Measurements from ENCODE around the gene LHCGR. TPM values are rescaled to one million over a fixed set of nuclear protein-coding genes. Genes with fewer than 3 reads are reported as not detected.
A peak's percentile ranks its signal among the peaks of the same experiment; 100 is the strongest.

LHCGR gene
- total and polyA plus RNA-seq, 2 experiments from 2014 or later = 0.45 to 0.66 TPM

DNA sequence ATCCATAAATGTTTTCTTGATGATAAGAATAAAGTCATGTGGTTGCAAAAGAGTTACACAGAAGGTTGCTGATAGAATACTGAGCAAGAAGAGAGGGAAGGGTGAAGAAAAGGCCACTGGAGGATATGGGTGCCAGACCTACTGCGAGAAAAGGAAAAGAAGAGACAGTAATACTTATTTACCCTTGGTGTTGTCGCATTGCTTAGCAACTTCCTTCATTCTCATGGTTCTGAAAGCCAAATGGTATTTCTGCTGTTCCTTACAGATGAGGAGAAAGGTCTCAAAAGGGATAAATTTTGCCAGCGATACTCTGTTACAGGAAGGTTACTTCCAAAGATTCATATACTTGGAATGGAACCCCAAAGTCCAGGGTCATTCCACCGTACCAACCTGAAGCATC is 62.5 kb downstream of the LHCGR start (continued):
- TF ChIP-seq, protein P1, sequence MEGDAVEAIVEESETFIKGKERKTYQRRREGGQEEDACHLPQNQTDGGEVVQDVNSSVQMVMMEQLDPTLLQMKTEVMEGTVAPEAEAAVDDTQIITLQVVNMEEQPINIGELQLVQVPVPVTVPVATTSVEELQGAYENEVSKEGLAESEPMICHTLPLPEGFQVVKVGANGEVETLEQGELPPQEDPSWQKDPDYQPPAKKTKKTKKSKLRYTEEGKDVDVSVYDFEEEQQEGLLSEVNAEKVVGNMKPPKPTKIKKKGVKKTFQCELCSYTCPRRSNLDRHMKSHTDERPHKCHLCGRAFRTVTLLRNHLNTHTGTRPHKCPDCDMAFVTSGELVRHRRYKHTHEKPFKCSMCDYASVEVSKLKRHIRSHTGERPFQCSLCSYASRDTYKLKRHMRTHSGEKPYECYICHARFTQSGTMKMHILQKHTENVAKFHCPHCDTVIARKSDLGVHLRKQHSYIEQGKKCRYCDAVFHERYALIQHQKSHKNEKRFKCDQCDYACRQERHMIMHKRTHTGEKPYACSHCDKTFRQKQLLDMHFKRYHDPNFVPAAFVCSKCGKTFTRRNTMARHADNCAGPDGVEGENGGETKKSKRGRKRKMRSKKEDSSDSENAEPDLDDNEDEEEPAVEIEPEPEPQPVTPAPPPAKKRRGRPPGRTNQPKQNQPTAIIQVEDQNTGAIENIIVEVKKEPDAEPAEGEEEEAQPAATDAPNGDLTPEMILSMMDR (conservative IDR thresholded peaks at IDR 0.05; ENCODE audit: low read depth in 2 of 2) = no peak
- no peak for TF ChIP-seq NANOG (IDR thresholded peaks at IDR 0.05; ENCODE audit: borderline replicate concordance)
- no peak for TF ChIP-seq JUNB (IDR thresholded peaks at IDR 0.05; ENCODE audit: unreplicated experiment)
- TF ChIP-seq, protein P2, sequence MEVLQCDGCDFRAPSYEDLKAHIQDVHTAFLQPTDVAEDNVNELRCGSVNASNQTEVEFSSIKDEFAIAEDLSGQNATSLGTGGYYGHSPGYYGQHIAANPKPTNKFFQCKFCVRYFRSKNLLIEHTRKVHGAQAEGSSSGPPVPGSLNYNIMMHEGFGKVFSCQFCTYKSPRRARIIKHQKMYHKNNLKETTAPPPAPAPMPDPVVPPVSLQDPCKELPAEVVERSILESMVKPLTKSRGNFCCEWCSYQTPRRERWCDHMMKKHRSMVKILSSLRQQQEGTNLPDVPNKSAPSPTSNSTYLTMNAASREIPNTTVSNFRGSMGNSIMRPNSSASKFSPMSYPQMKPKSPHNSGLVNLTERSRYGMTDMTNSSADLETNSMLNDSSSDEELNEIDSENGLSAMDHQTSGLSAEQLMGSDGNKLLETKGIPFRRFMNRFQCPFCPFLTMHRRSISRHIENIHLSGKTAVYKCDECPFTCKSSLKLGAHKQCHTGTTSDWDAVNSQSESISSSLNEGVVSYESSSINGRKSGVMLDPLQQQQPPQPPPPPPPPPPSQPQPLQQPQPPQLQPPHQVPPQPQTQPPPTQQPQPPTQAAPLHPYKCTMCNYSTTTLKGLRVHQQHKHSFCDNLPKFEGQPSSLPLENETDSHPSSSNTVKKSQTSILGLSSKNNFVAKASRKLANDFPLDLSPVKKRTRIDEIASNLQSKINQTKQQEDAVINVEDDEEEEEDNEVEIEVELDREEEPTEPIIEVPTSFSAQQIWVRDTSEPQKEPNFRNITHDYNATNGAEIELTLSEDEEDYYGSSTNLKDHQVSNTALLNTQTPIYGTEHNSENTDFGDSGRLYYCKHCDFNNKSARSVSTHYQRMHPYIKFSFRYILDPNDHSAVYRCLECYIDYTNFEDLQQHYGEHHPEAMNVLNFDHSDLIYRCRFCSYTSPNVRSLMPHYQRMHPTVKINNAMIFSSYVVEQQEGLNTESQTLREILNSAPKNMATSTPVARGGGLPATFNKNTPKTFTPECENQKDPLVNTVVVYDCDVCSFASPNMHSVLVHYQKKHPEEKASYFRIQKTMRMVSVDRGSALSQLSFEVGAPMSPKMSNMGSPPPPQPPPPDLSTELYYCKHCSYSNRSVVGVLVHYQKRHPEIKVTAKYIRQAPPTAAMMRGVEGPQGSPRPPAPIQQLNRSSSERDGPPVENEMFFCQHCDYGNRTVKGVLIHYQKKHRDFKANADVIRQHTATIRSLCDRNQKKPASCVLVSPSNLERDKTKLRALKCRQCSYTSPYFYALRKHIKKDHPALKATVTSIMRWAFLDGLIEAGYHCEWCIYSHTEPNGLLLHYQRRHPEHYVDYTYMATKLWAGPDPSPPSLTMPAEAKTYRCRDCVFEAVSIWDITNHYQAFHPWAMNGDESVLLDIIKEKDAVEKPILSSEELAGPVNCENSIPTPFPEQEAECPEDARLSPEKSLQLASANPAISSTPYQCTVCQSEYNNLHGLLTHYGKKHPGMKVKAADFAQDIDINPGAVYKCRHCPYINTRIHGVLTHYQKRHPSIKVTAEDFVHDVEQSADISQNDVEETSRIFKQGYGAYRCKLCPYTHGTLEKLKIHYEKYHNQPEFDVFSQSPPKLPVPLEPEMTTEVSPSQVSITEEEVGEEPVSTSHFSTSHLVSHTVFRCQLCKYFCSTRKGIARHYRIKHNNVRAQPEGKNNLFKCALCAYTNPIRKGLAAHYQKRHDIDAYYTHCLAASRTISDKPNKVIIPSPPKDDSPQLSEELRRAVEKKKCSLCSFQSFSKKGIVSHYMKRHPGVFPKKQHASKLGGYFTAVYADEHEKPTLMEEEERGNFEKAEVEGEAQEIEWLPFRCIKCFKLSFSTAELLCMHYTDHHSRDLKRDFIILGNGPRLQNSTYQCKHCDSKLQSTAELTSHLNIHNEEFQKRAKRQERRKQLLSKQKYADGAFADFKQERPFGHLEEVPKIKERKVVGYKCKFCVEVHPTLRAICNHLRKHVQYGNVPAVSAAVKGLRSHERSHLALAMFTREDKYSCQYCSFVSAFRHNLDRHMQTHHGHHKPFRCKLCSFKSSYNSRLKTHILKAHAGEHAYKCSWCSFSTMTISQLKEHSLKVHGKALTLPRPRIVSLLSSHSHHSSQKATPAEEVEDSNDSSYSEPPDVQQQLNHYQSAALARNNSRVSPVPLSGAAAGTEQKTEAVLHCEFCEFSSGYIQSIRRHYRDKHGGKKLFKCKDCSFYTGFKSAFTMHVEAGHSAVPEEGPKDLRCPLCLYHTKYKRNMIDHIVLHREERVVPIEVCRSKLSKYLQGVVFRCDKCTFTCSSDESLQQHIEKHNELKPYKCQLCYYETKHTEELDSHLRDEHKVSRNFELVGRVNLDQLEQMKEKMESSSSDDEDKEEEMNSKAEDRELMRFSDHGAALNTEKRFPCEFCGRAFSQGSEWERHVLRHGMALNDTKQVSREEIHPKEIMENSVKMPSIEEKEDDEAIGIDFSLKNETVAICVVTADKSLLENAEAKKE (CRISPR knock-in tag; IDR thresholded peaks at IDR 0.05) = no peak
- no peak for TF ChIP-seq EZH2 (IDR thresholded peaks at IDR 0.05; ENCODE audit: low read depth, unreplicated experiment)
- TF ChIP-seq ZNF114 (CRISPR knock-in tag; IDR thresholded peaks at IDR 0.05) = no peak

DNA sequence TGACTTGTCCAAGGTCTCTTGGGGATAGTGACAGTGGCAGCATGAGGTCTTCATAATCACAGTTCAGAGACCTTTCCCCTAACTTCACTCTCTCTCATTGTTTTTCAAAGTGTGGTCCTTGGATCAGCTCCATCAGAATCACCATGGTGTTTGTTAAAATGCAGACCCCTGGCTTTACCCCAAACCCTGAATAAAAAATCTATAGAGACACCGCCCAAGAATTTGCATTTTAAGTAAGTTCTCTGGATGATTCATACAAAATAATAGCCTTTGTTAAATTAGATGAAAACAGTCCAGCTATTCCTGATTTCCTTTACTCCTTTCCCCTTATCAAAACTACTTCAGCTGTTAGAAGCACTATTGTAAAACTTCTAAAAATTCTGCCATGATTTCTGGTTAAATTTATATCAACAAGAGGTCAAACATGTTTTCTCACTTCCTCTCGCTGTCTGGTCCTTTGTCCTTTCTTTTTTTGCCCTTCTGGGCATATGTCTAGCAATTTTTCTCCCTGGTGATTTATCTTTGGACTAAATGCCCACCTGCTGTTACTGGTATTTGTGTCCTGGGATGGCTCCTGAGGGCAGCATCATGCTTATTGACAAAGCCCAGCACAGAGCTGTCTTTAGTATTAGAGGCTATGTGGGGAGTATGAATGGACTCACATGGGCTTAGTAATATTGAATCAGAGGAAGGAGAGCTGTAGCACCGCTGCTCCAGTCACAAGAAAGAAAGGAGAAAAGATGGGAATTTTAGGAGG is 63.4 kb downstream of the LHCGR start:
- Histone ChIP-seq H3K4me3 (no peak overlapping the region), H4K20me1 (replicated peaks; ENCODE audit: insufficient read depth) (no peaks in the 10 kb centered on the region), H3K27ac (ENCODE audit: low read depth) (no peak overlapping the region), H3K27me3 (ENCODE audit: insufficient read depth) (no peaks in the 10 kb centered on the region), H3F3A (replicated peaks; ENCODE audit: low read depth) (no peaks in the 10 kb centered on the region), H3K4me2 (no peak overlapping the region), H3K79me2 (replicated peaks; ENCODE audit: insufficient read depth) (no peaks in the 10 kb centered on the region), H3K9me2 (ENCODE audit: insufficient read depth) (no peaks in the 10 kb centered on the region), H2AFZ (no peak overlapping the region), H3K4me1 (ENCODE audit: insufficient read depth) (peaks cover 17% of the 10 kb centered on the region), H3K36me3 (ENCODE audit: insufficient read depth) (no peaks in the 10 kb centered on the region)
- H3K9me3 Mint-ChIP-seq = no peaks in the 10 kb centered on the region
- peaks cover 31% of the 10 kb centered on the region for H3K4me1 Mint-ChIP-seq
- H3K27ac Mint-ChIP-seq = peak overlapping the region; percentile 35; the same call in 1 of the 2 replicates
- peak; percentile 38 for DNase-seq (ENCODE audit: low spot score)
- H3K27me3 Mint-ChIP-seq (ENCODE audit: insufficient read depth, low read depth, poor library complexity) = peaks cover 1% of the 10 kb centered on the region
- ATAC-seq = peak; percentile 60
- H3K4me3 Mint-ChIP-seq = no peak overlapping the region
- H3K36me3 Mint-ChIP-seq (ENCODE audit: low read depth) = no peaks in the 10 kb centered on the region
- TF ChIP-seq, protein P1 (conservative IDR thresholded peaks at IDR 0.05; ENCODE audit: low read depth in 2 of 2) = no peak

Measured in GM23338 (cell line).